HFFc6 (cell line): ENCODE measurements around the gene GRPEL2. TPM values are rescaled to one million over a fixed set of nuclear protein-coding genes. Genes with fewer than 3 reads are reported as not detected.
"Not testable (repeated sequence)": the region's sequence is repeated elsewhere in the genome, so short reads cannot be mapped to it uniquely, and the experiment has no call there.

Experiments
- DNase-seq: peaks from one replicate; pipeline ENCODE4 v3.0.0-alpha.2; 2018
- H3K27ac Mint-ChIP-seq: 2 replicates; pipeline ENCODE4 v1.8.0; 2020; ENCODE audit warnings: mild to moderate bottlenecking, mixed read lengths
- H3K27me3 Mint-ChIP-seq: 2 replicates; pipeline ENCODE4 v1.8.0; 2021; ENCODE audit warnings: mild to moderate bottlenecking, moderate library complexity, mixed read lengths; ENCODE audit not compliant: insufficient read depth
- H3K36me3 Mint-ChIP-seq: 2 replicates; pipeline ENCODE4 v1.8.0; 2021; ENCODE audit warnings: low read depth, mixed read lengths
- H3K4me1 Mint-ChIP-seq: 2 replicates; pipeline ENCODE4 v1.8.0; 2020; ENCODE audit warnings: low read depth, mixed read lengths
- H3K4me3 Mint-ChIP-seq: 2 replicates; pipeline ENCODE4 v1.8.0; 2020; ENCODE audit warnings: mild to moderate bottlenecking, moderate library complexity, mixed read lengths
- H3K9me3 Mint-ChIP-seq: 2 replicates; pipeline ENCODE4 v1.8.0; 2020; ENCODE audit warnings: mild to moderate bottlenecking, mixed read lengths
- CTCF ChIP-seq: fragments of 200-600 bp; sonication (generic); IDR thresholded peaks from 2 replicates; pipeline ENCODE4 v1.5.0; 2021; ENCODE audit warnings: antibody characterized with exemption, mild to moderate bottlenecking
- total RNA-seq, 6 experiments: library from RNA; stranded (reverse); fragmentation: NEBNext Ultra II Directional; extraction: Animal tissue kit (Norgen Biotek cat#: 25700); gene quantifications; 2 replicates in 1 of 6; 3 replicates in 5 of 6; pipeline ENCODE4 v1.2.3, GENCODE V29; 2021

The GRPEL2 gene
- total RNA-seq, 6 experiments from 2014 or later = 15.6 to 18.9 (median 17.5) TPM

DNA sequence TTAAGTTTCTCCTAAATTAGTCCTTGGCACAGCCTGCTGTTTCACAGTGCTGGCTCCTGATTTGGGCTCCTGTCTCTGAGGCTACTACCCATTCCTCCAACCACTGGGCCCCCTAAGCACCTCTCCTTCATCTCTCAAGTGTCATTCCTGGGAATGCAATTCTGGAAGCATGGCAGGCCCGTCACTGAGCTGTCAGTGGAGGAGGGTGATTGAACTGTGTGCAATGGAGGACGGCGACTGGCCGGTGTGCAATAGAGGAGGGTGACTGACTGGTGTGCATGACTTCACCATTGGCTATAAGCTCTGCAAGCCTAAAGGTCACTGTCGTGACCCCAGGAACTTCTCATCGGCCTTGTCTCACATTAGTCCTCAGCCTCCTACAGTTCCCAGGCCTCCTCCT lies 46.2 kb downstream of the GRPEL2 start:
- no peak for TF ChIP-seq CTCF
- H3K27me3 Mint-ChIP-seq = peaks cover 3% of the 10 kb centered on the region; the same call in 1 of the 2 replicates
- DNase-seq = no peak
- no peaks in the 10 kb centered on the region for H3K9me3 Mint-ChIP-seq
- H3K27ac Mint-ChIP-seq = no peak overlapping the region
- no peaks in the 10 kb centered on the region for H3K36me3 Mint-ChIP-seq
- no peak overlapping the region for H3K4me3 Mint-ChIP-seq
- peaks cover 51% of the 10 kb centered on the region for H3K4me1 Mint-ChIP-seq

- Mint-ChIP-seq H3K27me3 (0 out of 2 replicates have a peak, but pooled peaks cover 1% of the 10 kb centered on the region), H3K27ac (no peak overlapping the region), H3K4me1 (peaks cover 51% of the 10 kb centered on the region), H3K9me3 (no peaks in the 10 kb centered on the region), H3K4me3 (no peak overlapping the region), H3K36me3 (no peaks in the 10 kb centered on the region)
- no peak for TF ChIP-seq CTCF
- peak; percentile 35 for DNase-seq
Measured at GRCh38 chr5:149392718-149393117, 47.4 kb downstream of the GRPEL2 start.

GRCh38 chr5:149394996-149395395 lies 49.7 kb downstream of the GRPEL2 start:
- H3K36me3 Mint-ChIP-seq, H3K27ac Mint-ChIP-seq, DNase-seq, H3K27me3 Mint-ChIP-seq, H3K9me3 Mint-ChIP-seq, H3K4me3 Mint-ChIP-seq: not testable (repeated sequence)
- peaks cover 37% of the 10 kb centered on the region for H3K4me1 Mint-ChIP-seq

DNA sequence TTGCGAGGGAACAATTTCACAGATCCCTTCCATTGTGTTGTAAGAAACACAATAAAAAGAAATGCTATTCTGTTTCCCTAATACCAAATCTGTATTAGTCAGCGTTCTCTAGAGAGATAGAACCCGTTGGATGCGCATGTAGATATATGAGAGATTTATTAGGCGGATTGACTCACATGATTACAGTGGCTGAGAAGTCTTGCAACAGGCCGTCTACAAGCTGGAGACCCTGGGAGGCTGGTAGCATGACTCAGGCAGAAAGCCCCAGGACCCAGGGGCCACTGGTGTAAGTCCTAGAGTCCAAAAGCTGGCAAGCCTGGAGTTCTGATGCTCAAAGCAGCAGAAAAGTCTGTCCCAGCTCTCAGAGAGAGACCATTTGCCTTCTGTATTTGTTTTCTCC lies 52.2 kb downstream of the GRPEL2 start:
- peaks cover 40% of the 10 kb centered on the region for H3K4me1 Mint-ChIP-seq
- TF ChIP-seq CTCF = no peak
- H3K4me3 Mint-ChIP-seq = no peak overlapping the region; the same call in 1 of the 2 replicates
- no peaks in the 10 kb centered on the region for H3K27me3 Mint-ChIP-seq
- no peaks in the 10 kb centered on the region for H3K9me3 Mint-ChIP-seq
- no peaks in the 10 kb centered on the region for H3K36me3 Mint-ChIP-seq
- peak; percentile 91 for DNase-seq
- peak overlapping the region; percentile 47 for H3K27ac Mint-ChIP-seq

DNA sequence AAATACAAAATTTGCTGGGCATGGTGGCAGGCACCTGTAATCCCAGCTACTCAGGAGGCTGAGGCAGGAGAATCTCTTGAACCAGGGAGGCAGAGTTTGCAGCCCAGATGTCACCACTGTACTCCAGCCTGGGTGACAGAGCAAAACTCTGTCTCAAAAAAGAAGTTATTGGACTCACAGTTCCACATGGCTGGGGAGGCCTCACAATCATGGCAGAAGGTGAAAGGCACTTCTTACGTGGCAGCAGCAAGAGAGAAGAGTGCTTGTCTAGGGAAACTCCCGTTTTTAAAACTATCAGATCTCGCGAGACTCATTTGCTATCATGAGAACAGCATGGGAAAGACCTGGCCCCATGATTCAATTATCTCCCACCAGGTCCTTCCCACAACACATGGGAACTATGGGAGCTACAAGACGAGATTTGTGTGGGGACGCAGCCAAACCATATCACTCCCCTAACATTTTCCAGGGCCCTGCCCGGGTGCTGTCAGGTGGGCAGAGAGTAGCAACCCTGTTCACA lies 53.5 kb downstream of the GRPEL2 start:
- H3K4me3 Mint-ChIP-seq, H3K27me3 Mint-ChIP-seq, DNase-seq, H3K36me3 Mint-ChIP-seq, H3K27ac Mint-ChIP-seq, H3K9me3 Mint-ChIP-seq: not testable (repeated sequence)
- peaks cover 34% of the 10 kb centered on the region for H3K4me1 Mint-ChIP-seq

GRCh38 chr5:149399775-149400174 lies 54.5 kb downstream of the GRPEL2 start:
- peaks cover 44% of the 10 kb centered on the region for H3K4me1 Mint-ChIP-seq
- no peak overlapping the region for H3K27ac Mint-ChIP-seq
- DNase-seq = no peak
- H3K27me3 Mint-ChIP-seq = no peaks in the 10 kb centered on the region
- no peaks in the 10 kb centered on the region for H3K9me3 Mint-ChIP-seq
- no peak overlapping the region for H3K4me3 Mint-ChIP-seq
- TF ChIP-seq CTCF = no peak
- no peaks in the 10 kb centered on the region for H3K36me3 Mint-ChIP-seq

DNA sequence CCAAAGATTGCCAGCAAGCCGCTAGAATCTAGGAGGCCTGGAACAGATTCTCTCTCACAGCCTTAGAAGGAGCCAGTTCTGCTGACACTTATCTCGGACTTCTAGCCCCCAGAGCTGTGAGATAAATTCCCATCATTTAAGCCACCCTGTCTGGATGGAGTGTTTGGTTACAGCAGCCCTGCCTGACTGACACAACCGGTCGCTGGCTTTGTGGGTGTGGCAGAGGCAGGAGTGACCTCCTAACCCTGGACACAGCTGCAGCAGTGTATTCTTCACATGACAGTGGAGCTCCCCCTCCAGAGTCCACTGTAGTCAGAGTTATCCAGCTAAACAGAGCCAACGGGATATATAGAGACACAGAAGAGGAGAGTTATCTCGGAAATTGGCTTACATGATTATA lies 55.0 kb downstream of the GRPEL2 start:
- Mint-ChIP-seq H3K4me3 (no peak overlapping the region), H3K4me1 (peaks cover 49% of the 10 kb centered on the region), H3K27me3 (no peaks in the 10 kb centered on the region), H3K36me3 (no peaks in the 10 kb centered on the region), H3K9me3 (no peaks in the 10 kb centered on the region), H3K27ac (no peak overlapping the region)
- TF ChIP-seq CTCF = no peak
- no peak for DNase-seq
